Ascending aorta (tissue), 2 donors: ENCODE results near the gene FKRP. TPM values are rescaled to one million over a fixed set of nuclear protein-coding genes. Genes with fewer than 3 reads are reported as not detected.

ENCODE experiments used
- DNase-seq, 2 donors: peaks; one replicate each; pipeline ENCODE4 v3.0.0-alpha.2; 2019; ENCODE audit warnings: low spot score in 2 of 2
- H3K27ac ChIP-seq, 2 donors: fragments of 200-600 bp; sonication (generic); one replicate each; pipeline ENCODE4 v1.5.1; 2016 to 2017; ENCODE audit warnings: mild to moderate bottlenecking in 1 of 2
- H3K27me3 ChIP-seq: fragments of 200-600 bp; sonication (generic); one replicate; pipeline ENCODE4 v1.5.1; 2017
- H3K36me3 ChIP-seq, 2 donors: fragments of 200-600 bp; sonication (generic); one replicate each; pipeline ENCODE4 v1.5.1; 2016
- H3K4me1 ChIP-seq, 2 donors: fragments of 200-600 bp; sonication (generic); one replicate each; pipeline ENCODE4 v1.5.1; 2016 to 2017; ENCODE audit warnings: mild to moderate bottlenecking in 1 of 2
- H3K4me3 ChIP-seq, 2 donors: fragments of 200-600 bp; sonication (generic); one replicate each; pipeline ENCODE4 v1.5.1; 2016 to 2017; ENCODE audit warnings: mild to moderate bottlenecking in 1 of 2
- H3K9me3 ChIP-seq, 2 donors: fragments of 200-600 bp; sonication (generic); one replicate each; pipeline ENCODE4 v1.5.1; 2016
- intact Hi-C: fragments of 100-400 bp; cut with DNase I; formaldehyde crosslinking; loops from one replicate; pipeline ENCODE4 v1.15.1; 2023
- total RNA-seq: library from RNA; depleted of rRNA; stranded (reverse); fragments of >200 nt; gene quantifications from one replicate; pipeline ENCODE4 v1.1.0, GENCODE V29; 2016
- TF ChIP-seq, protein P1 (sequence below), 3 experiments: fragments of 200-600 bp in 2 of 3; fragments of 450-650 bp in 1 of 3; sonication (generic) in 2 of 3; IDR thresholded peaks; one replicate each; pipeline ENCODE4 v1.5.1; 2016 to 2019; ENCODE audit warnings: antibody characterized with exemption in 3 of 3, mild to moderate bottlenecking in 1 of 3, moderate library complexity in 1 of 3

The FKRP gene
- total RNA-seq, result 11.8 TPM

- no peak for DNase-seq
- Histone ChIP-seq H3K4me3 (peak within 1 kb of the TSS; percentile 99 to 100), H3K9me3 (no peaks in the 10 kb centered on the region), H3K27me3 (no peaks in the 10 kb centered on the region), H3K4me1 (peaks cover 4 to 17% of the 10 kb centered on the region in 2 donors), H3K27ac (peak within 1 kb of the TSS; percentile 75 to 93), H3K36me3 (peaks cover 0 to 8% of the 10 kb centered on the region in 2 donors)
- TF ChIP-seq, protein P1, sequence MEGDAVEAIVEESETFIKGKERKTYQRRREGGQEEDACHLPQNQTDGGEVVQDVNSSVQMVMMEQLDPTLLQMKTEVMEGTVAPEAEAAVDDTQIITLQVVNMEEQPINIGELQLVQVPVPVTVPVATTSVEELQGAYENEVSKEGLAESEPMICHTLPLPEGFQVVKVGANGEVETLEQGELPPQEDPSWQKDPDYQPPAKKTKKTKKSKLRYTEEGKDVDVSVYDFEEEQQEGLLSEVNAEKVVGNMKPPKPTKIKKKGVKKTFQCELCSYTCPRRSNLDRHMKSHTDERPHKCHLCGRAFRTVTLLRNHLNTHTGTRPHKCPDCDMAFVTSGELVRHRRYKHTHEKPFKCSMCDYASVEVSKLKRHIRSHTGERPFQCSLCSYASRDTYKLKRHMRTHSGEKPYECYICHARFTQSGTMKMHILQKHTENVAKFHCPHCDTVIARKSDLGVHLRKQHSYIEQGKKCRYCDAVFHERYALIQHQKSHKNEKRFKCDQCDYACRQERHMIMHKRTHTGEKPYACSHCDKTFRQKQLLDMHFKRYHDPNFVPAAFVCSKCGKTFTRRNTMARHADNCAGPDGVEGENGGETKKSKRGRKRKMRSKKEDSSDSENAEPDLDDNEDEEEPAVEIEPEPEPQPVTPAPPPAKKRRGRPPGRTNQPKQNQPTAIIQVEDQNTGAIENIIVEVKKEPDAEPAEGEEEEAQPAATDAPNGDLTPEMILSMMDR (IDR thresholded peaks at IDR 0.05), result no peak
- intact Hi-C loops, result no loop called here
Measured at GRCh38 chr19:46745521-46746280, at the start of gene FKRP. Gene FKRP (plus strand): TSS chr19:46746057. CDS start chr19:46755451, 9,394 bp downstream.

DNA sequence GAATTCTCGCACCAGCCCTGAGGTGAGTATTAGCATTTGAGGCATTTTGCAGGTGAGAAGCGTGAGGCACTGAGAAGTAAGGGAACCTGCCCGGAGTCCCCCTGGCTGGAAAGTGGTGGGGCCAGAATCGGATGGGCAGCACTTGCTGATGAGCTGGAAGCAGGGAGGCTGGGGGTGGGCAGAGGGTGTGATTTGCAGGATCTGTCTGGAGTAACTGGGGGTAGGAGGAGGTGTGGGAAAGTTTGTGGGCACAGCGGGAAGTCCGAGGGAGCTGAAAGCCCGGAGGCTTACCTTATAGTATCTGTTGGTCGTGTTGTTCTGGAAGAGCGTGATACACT lies 49.0 kb upstream of the FKRP start:
- no peak overlapping the region for H3K27ac ChIP-seq
- TF ChIP-seq, protein P1 (IDR thresholded peaks at IDR 0.05), result no peak
- no peaks in the 10 kb centered on the region for H3K9me3 ChIP-seq
- intact Hi-C loops, result no loop called here
- DNase-seq, result no peak
- H3K4me3 ChIP-seq, result no peak overlapping the region
- H3K36me3 ChIP-seq, result peaks cover 85 to 88% of the 10 kb centered on the region in 2 donors
- H3K4me1 ChIP-seq, result no peaks in the 10 kb centered on the region
- H3K27me3 ChIP-seq, result no peaks in the 10 kb centered on the region

DNA sequence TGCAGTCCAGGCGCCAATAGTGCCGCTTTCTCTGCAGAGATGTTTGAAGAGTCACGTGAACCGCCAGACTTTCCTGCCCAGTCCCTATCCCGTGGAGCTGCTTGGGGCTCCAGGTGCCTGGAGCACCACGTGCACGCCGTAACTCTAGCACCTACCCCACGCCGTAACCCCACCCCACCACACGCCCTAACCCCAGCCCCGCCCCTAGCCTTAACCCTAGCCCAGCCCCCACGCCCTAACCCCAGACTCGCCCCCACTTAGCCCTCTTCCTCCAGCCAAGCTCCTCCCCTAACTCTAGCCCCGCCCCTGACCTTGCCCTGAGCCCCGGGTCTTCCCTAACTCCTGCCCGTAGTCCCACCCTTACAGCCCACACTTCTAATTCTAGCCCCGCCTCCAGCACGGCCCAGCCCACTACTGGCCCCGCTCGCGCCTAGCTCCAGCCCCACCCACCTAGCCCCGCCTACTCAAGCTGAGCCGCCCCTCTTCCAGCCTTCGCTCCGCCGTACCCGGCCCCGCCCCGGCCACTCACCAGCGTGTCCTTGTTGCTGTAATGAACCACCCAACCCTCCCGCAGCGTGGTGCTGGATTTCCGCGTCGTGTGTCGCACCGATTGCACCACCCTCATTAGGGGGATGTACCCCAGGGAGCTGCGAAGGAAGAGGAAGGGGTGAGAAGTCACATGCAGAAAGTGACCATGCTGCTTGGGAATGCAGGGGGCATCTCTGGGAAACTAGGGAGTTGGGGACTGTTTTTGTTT lies 48.5 kb upstream of the FKRP start:
- peaks cover 85 to 88% of the 10 kb centered on the region in 2 donors for H3K36me3 ChIP-seq
- TF ChIP-seq, protein P1 (IDR thresholded peaks at IDR 0.05), result no peak
- no peak overlapping the region for H3K27ac ChIP-seq

GRCh38 chr19:46698395-46699321 lies 47.2 kb upstream of the FKRP start:
- TF ChIP-seq, protein P1 (IDR thresholded peaks at IDR 0.05), result no peak
- Histone ChIP-seq H3K27ac (no peak overlapping the region), H3K4me3 (no peak overlapping the region), H3K9me3 (no peaks in the 10 kb centered on the region), H3K36me3 (peaks cover 83 to 88% of the 10 kb centered on the region in 2 donors), H3K27me3 (no peaks in the 10 kb centered on the region), H3K4me1 (no peaks in the 10 kb centered on the region)
- no peak for DNase-seq
- intact Hi-C loops, result no loop called here

More for the DNA sequence above, 48.5 kb upstream of the FKRP start:
- H3K4me3 ChIP-seq, result peak overlapping the region in 1 of 2 donors; percentile 3
- H3K9me3 ChIP-seq, result no peaks in the 10 kb centered on the region
- no peaks in the 10 kb centered on the region for H3K4me1 ChIP-seq
- no peaks in the 10 kb centered on the region for H3K27me3 ChIP-seq
- peak in 1 of 2 donors; percentile 87 for DNase-seq
- intact Hi-C loops, result no loop called here

- DNase-seq, result no peak
- intact Hi-C loops, result no loop called here
- Histone ChIP-seq H3K4me1 (no peaks in the 10 kb centered on the region), H3K27ac (no peak overlapping the region), H3K27me3 (no peaks in the 10 kb centered on the region), H3K9me3 (no peaks in the 10 kb centered on the region), H3K4me3 (no peak overlapping the region), H3K36me3 (peaks cover 71 to 81% of the 10 kb centered on the region in 2 donors)
- TF ChIP-seq, protein P1 (IDR thresholded peaks at IDR 0.05), result no peak
Measured at GRCh38 chr19:46700704-46701103, 45.2 kb upstream of the FKRP start.
